Measurements from ENCODE around the gene CHMP4A.
A peak's percentile ranks its signal among the peaks of the same experiment; 100 is the strongest.

Gene CHMP4A

DNA sequence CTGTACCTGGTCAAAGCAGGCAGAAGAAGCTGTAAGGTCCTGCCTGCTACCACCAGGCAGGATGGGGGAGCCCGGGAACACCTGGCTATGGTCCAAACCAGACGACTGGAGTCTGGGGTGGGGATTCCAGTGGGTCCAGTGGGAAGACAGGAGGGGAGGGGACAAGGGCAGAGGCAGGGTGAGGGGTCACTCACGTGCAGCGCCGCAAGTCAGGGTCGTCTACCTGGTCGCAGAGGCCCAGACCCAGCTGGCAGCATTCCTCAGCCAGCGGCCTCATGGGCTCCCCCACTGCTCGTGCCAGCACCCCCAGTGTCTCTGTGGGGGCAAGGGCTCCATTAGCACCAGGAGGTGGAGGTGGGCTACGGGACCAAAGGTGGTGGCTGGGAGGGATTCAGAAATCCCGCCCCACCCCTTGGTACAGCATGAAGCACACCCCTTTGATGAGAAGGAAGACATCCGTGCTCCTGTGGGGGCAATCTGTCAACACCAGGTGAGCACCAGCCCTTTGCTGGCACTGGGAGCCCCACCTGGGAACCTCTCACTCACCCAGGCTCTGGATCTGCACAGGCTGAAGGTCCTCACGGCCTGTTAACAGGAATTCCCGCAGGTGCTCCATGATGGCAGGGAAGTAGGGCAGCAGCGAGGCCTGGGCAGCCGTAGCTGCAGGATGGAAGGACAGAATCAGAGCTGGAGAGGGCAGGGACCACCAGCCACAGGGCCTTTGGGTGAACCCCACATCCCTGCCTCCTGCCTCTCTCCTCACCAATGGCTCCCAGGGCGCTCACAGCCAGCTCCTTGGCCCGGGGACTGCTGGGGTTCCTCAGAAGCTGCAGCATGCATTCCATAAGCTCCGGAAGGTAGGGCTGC, 29.0 kb downstream of the CHMP4A start:
- no peak overlapping the region for H3K4me3 ChIP-seq (ENCODE audit: low read length)
- no peak for DNase-seq (ENCODE audit: low read depth)
- TF ChIP-seq, protein P1, sequence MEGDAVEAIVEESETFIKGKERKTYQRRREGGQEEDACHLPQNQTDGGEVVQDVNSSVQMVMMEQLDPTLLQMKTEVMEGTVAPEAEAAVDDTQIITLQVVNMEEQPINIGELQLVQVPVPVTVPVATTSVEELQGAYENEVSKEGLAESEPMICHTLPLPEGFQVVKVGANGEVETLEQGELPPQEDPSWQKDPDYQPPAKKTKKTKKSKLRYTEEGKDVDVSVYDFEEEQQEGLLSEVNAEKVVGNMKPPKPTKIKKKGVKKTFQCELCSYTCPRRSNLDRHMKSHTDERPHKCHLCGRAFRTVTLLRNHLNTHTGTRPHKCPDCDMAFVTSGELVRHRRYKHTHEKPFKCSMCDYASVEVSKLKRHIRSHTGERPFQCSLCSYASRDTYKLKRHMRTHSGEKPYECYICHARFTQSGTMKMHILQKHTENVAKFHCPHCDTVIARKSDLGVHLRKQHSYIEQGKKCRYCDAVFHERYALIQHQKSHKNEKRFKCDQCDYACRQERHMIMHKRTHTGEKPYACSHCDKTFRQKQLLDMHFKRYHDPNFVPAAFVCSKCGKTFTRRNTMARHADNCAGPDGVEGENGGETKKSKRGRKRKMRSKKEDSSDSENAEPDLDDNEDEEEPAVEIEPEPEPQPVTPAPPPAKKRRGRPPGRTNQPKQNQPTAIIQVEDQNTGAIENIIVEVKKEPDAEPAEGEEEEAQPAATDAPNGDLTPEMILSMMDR (conservative IDR thresholded peaks at IDR 0.05; ENCODE audit: low read length) = no peak

DNA sequence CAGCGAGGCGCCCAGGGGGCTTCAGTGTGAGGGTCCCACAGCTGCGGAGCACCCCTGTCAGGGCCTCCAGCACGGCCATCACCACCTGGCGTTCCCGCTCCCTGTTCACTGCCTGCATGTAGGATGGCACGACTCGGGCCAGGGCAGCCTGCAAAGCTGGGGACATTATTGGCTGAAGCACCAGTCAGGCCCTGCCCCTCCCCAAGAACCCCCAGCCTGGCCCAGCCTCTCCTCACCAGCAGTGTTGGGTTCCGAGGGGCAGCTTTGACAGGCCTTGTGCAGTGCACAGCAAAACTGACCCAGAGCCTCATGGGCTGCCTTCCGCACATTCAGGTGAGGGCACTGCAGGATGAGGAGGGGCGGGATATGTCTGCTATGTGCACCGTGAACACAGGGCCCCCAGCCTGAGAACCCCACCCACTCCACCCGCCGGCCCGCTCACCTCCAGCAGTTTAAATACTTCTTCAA, 30.2 kb downstream of the CHMP4A start:
- TF ChIP-seq, protein P1 (conservative IDR thresholded peaks at IDR 0.05; ENCODE audit: low read length) = no peak
- DNase-seq (ENCODE audit: low read depth) = no peak
- H3K4me3 ChIP-seq (ENCODE audit: low read length) = no peak overlapping the region

DNA sequence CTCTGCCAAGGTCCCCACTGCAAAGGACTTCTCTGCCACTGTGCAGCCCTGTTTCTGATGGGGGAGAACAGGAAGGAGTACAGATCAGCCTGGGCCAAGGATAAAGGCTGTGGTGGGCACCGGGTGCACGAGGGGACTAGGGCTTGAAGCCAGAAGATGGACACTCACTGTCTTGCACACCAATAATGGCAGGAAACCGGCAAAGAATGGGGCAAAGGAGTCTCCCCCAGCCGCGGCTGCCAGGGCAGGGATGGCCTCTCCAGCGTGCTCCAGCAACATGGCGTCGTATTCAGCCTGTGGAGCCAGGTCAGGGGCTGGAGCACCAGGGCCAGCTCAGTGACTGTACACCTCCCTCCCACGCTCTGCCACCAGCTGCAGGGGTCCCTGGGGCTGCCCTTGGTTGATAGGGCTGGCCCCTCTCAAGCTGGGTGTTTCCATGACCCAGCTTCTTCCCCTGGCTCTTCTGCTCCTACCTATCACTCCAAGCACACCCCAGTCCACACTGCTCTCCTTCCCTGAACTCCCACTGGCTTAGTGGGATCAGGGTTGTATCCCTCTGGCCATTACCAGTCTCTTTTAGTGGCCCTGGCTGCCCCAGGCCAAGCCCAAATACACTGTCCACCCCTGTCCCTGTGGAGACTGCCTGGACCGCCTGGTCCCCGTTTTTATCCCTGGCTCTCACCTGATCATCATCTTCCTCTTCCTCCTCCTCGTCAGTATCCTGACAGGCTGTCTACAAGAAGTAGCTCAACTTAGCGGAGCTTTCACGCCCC, 31.0 kb downstream of the CHMP4A start:
- DNase-seq (ENCODE audit: low read depth) = no peak
- TF ChIP-seq, protein P1 (conservative IDR thresholded peaks at IDR 0.05; ENCODE audit: low read length) = no peak
- H3K4me3 ChIP-seq (ENCODE audit: low read length) = no peak overlapping the region

DNA sequence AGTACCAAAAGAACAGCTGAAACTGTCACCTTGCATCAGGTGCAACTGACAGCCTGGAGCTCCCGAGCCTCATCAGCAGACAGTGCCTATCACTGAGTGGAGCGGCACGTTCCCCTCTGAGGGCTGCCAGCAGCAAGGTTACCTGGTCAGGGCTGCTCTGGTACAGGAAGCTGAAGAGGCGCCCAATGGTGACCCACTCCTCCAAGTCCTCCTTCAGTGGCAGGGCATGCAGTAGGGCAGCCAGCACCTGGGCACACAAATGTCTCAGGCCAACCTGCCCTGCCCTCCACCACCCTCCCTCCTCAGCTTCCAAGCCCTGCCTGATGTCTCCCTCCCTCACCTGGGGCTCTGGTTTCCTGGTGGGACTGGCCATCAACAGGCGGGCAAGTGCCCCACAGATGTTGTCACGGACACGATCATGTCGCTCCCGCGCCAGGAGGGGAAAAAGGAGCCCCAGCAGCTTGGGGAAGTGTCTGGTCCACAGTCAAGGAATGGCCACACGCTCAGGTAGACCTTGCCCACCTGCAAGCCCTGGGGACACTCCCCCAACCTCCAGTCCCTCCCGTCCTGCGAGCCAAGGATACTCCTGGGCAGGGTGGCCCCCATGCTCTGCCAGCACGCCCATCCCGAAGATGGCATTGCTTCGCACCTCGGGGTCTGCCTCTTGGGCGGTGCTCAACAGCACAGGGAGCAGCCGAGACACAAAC, 31.8 kb downstream of the CHMP4A start:
- DNase-seq (ENCODE audit: low read depth) = no peak
- TF ChIP-seq, protein P1 (conservative IDR thresholded peaks at IDR 0.05; ENCODE audit: low read length) = no peak
- H3K4me3 ChIP-seq (ENCODE audit: low read length) = no peak overlapping the region

DNA sequence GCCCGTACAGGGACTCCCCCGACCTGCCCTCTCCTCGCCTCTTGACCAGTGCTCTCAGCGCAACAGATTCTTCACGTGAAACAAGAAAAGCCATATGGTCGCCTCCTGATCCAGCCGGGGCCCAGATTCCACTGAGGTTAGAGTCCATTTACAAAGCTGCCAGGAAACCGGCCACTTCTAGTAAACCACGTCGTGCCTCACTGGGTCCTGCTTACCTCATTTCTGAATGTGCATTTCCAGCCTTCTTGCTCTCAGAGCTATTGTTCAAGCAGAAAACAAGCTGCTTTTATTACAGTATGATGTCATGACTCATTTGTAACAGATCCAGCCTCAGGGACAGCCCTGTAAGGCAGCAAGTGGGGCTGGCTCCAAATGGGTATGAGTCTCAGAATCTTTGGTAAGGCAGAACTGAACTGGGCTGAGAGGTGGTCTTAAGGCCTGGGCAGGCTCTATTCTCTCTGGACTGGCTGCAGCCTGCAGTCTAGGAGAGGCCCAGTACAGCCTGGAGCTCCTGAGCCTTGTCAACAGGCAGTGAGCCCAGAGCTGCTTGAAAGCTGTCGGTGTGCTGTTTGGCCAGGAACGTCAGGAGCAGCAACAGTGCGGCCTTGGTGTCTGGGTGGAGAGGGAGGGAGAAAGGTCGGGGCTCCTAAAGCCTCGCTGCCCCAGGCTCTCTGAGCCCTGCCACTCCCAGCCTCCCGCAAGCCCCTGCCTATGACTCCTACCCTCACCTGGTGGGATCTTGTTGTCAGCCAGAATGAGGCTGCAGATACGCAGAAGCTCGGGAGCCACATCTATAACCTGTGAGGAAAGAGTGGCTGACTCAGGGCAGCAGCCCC, 33.1 kb downstream of the CHMP4A start:
- H3K4me3 ChIP-seq (ENCODE audit: low read length) = no peak overlapping the region
- peak; percentile 85 for DNase-seq (ENCODE audit: low read depth)
- TF ChIP-seq, protein P1 (conservative IDR thresholded peaks at IDR 0.05; ENCODE audit: low read length) = no peak

DNA sequence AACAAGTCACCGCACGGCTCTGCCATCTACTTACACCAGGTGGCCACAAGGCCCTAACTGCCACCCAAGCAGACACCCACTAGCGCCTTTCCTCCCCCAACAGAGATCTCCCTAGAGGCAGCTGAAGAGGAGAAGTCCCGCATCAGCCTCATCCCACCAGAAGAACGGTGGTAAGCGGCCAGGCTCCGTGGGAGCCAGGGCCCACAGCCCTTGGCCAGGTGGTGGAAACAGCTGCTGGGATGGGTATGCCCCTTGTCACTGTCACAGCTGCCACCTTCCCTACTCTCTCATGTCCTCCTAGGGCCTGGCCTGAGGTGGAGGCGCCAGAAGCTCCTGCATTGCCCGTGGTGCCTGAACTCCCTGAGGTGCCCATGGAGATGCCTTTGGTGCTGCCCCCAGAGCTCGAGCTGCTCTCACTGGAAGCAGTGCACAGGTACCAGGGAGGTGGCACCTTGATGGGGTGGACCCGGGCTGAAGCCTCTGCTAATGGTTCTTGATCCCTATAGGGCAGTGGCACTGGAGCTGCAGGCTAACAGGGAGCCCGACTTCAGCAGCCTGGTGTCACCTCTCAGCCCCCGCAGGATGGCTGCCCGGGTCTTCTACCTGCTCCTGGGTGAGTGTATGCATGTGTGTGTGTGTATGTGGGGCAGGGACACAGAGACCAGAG, 33.9 kb downstream of the CHMP4A start:
- H3K4me3 ChIP-seq (ENCODE audit: low read length) = no peak overlapping the region
- no peak for DNase-seq (ENCODE audit: low read depth)
- TF ChIP-seq, protein P1 (conservative IDR thresholded peaks at IDR 0.05; ENCODE audit: low read length) = no peak

Measured in AG10803 (cell line).